ENCODE data around the gene NEUROD4. TPM values are rescaled to one million over a fixed set of nuclear protein-coding genes. Genes with fewer than 3 reads are reported as not detected.

Gene NEUROD4
- total and polyA plus RNA-seq, 2 experiments from 2014 or later = 0.07 to 0.13 TPM

- peak overlapping the region; percentile 32 for H3K4me3 ChIP-seq
- peaks cover 28% of the 10 kb centered on the region for H3K4me1 ChIP-seq (ENCODE audit: insufficient read depth)
- H3K27me3 ChIP-seq (ENCODE audit: insufficient read depth) = no peaks in the 10 kb centered on the region
- no peaks in the 10 kb centered on the region for H3K36me3 ChIP-seq (ENCODE audit: insufficient read depth)
- H3F3A ChIP-seq (replicated peaks; ENCODE audit: low read depth) = no peaks in the 10 kb centered on the region
- H3K27ac ChIP-seq (ENCODE audit: low read depth) = no peak overlapping the region
- H3K4me1 Mint-ChIP-seq = peaks cover 35% of the 10 kb centered on the region
- peak overlapping the region; percentile 14 for H3K4me3 Mint-ChIP-seq
- TF ChIP-seq NANOG (IDR thresholded peaks at IDR 0.05; ENCODE audit: borderline replicate concordance) (peak; percentile 57), POLR2AphosphoS5 (IDR thresholded peaks at IDR 0.05; ENCODE audit: low read depth) (no peak)
- no peak overlapping the region for H2AFZ ChIP-seq
- peaks cover 5% of the 10 kb centered on the region; the same call in 1 of the 2 replicates for H3K9me2 ChIP-seq (ENCODE audit: insufficient read depth)
- ATAC-seq (peak; percentile 73), DNase-seq (ENCODE audit: low spot score) (peak; percentile 68)
- H3K27me3 Mint-ChIP-seq (ENCODE audit: insufficient read depth, low read depth, poor library complexity) = peaks cover 2% of the 10 kb centered on the region
- H3K9me3 Mint-ChIP-seq = no peaks in the 10 kb centered on the region; the same call in 1 of the 3 replicates
- no peaks in the 10 kb centered on the region for H3K79me2 ChIP-seq (replicated peaks; ENCODE audit: insufficient read depth)
- H3K27ac Mint-ChIP-seq = peak overlapping the region; percentile 25; the same call in 1 of the 2 replicates
- no peaks in the 10 kb centered on the region for H4K20me1 ChIP-seq (replicated peaks; ENCODE audit: insufficient read depth)
- H3K36me3 Mint-ChIP-seq (ENCODE audit: low read depth) = no peaks in the 10 kb centered on the region; the same call in 1 of the 3 replicates
- peak overlapping the region; percentile 67 for H3K4me2 ChIP-seq
Measured at GRCh38 chr12:54997929-54998522, 21.7 kb upstream of the NEUROD4 start.

GRCh38 chr12:54998958-54999510 lies 20.7 kb upstream of the NEUROD4 start:
- no peaks in the 10 kb centered on the region for H4K20me1 ChIP-seq (replicated peaks; ENCODE audit: insufficient read depth)
- no peak overlapping the region for H3K27ac Mint-ChIP-seq

More at GRCh38 chr12:54998958-54999510, 20.7 kb upstream of the NEUROD4 start:
- Histone ChIP-seq H3K9me2 (ENCODE audit: insufficient read depth) (peaks cover 5% of the 10 kb centered on the region; the same call in 1 of the 2 replicates), H3K27me3 (ENCODE audit: insufficient read depth) (no peaks in the 10 kb centered on the region), H3K4me3 (no peak overlapping the region), H3K4me2 (no peak overlapping the region), H3K4me1 (ENCODE audit: insufficient read depth) (peaks cover 28% of the 10 kb centered on the region), H3K36me3 (ENCODE audit: insufficient read depth) (no peaks in the 10 kb centered on the region), H3F3A (replicated peaks; ENCODE audit: low read depth) (no peaks in the 10 kb centered on the region), H3K79me2 (replicated peaks; ENCODE audit: insufficient read depth) (no peaks in the 10 kb centered on the region), H3K27ac (ENCODE audit: low read depth) (no peak overlapping the region), H2AFZ (0 out of 2 replicates have a peak overlapping the region, but pooled peaks have one; percentile 25)
- Mint-ChIP-seq H3K9me3 (no peaks in the 10 kb centered on the region; the same call in 1 of the 3 replicates), H3K4me1 (peaks cover 35% of the 10 kb centered on the region), H3K4me3 (no peak overlapping the region), H3K36me3 (ENCODE audit: low read depth) (no peaks in the 10 kb centered on the region; the same call in 1 of the 3 replicates), H3K27me3 (ENCODE audit: insufficient read depth, low read depth, poor library complexity) (peaks cover 2% of the 10 kb centered on the region)
- DNase-seq (ENCODE audit: low spot score) (no peak), ATAC-seq (no peak)
- TF ChIP-seq STAT1 (IDR thresholded peaks at IDR 0.05; ENCODE audit: unreplicated experiment) = no peak
- no peak for TF ChIP-seq ZNF462 (CRISPR knock-in tag; IDR thresholded peaks at IDR 0.05)
- no peak for TF ChIP-seq REST (IDR thresholded peaks at IDR 0.05; ENCODE audit: unreplicated experiment)
- no peak for TF ChIP-seq ZNF114 (CRISPR knock-in tag; IDR thresholded peaks at IDR 0.05)
- TF ChIP-seq EZH2phosphoT487 (IDR thresholded peaks at IDR 0.05; ENCODE audit: unreplicated experiment) = no peak
- TF ChIP-seq JUNB (IDR thresholded peaks at IDR 0.05; ENCODE audit: unreplicated experiment) = no peak
- TF ChIP-seq EZH2 (IDR thresholded peaks at IDR 0.05; ENCODE audit: low read depth, unreplicated experiment) = no peak
- TF ChIP-seq POLR2AphosphoS5 (IDR thresholded peaks at IDR 0.05; ENCODE audit: low read depth) = no peak
